Testis (tissue), 2 donors: ENCODE results near the gene PABPC1L.

ENCODE experiments used
- CTCF ChIP-seq, 3 experiments: fragments of 450-650 bp in 2 of 3; fragments of 200-600 bp in 1 of 3; sonication (generic) in 1 of 3; IDR thresholded peaks; one replicate each; pipeline ENCODE4 v1.5.1; 2016 to 2019; ENCODE audit warnings: antibody characterized with exemption in 3 of 3, mild to moderate bottlenecking in 2 of 3, moderate library complexity in 1 of 3
- POLR2A ChIP-seq: fragments of 450-650 bp; IDR thresholded peaks from one replicate; pipeline ENCODE4 v1.6.1; 2017; ENCODE audit warnings: antibody characterized with exemption, mild to moderate bottlenecking, moderate library complexity

- TF ChIP-seq CTCF (IDR thresholded peaks at IDR 0.05), result no peak
- no peak for TF ChIP-seq POLR2A
Measured at GRCh38 chr20:44904377-44904776, 5.5 kb upstream of the PABPC1L start.
